ENCODE data around the gene EXOC5. TPM values are rescaled to one million over a fixed set of nuclear protein-coding genes. Genes with fewer than 3 reads are reported as not detected.
"Not testable (repeated sequence)": the region's sequence is repeated elsewhere in the genome, so short reads cannot be mapped to it uniquely, and the experiment has no call there.

EXOC5 gene
- total RNA-seq, 4 donors from 2014 or later = 21.8 to 29.8 (median 28.8) TPM

- Histone ChIP-seq H3K36me3 (no peaks in the 10 kb centered on the region), H3K4me3 (no peak overlapping the region), H3K4me1 (peaks cover 11% of the 10 kb centered on the region), H3K27ac (no peak overlapping the region), H3K27me3 (no peaks in the 10 kb centered on the region), H3K9me3 (no peaks in the 10 kb centered on the region)
- WGBS = 85% methylated on average over 1 of the region's 1 CpG
- no peak for TF ChIP-seq EP300 (IDR thresholded peaks at IDR 0.05)
- no peak for TF ChIP-seq POLR2AphosphoS5 (IDR thresholded peaks at IDR 0.05)
- TF ChIP-seq POLR2A (IDR thresholded peaks at IDR 0.05) = no peak
- TF ChIP-seq CTCF (IDR thresholded peaks at IDR 0.05) = no peak
- no peak for DNase-seq (ENCODE audit: low spot score in 2 of 2)
Observed at GRCh38 chr14:57259672-57260071, 9.0 kb downstream of the EXOC5 start.

- WGBS = 87% methylated on average over 2 of the region's 2 CpGs
- H3K27me3 ChIP-seq; H3K9me3 ChIP-seq; DNase-seq (ENCODE audit: low spot score in 2 of 2); H3K4me3 ChIP-seq; H3K36me3 ChIP-seq; H3K27ac ChIP-seq: not testable (repeated sequence)
- H3K4me1 ChIP-seq = peaks cover 11% of the 10 kb centered on the region
Observed at GRCh38 chr14:57258221-57258620, 10.5 kb downstream of the EXOC5 start.

- no peak for DNase-seq (ENCODE audit: low spot score in 2 of 2)
- peaks cover 8% of the 10 kb centered on the region for H3K4me1 ChIP-seq
- H3K36me3 ChIP-seq = no peaks in the 10 kb centered on the region
- no peaks in the 10 kb centered on the region for H3K27me3 ChIP-seq
- TF ChIP-seq CTCF (IDR thresholded peaks at IDR 0.05) (no peak), EP300 (IDR thresholded peaks at IDR 0.05) (no peak), POLR2AphosphoS5 (IDR thresholded peaks at IDR 0.05) (no peak), POLR2A (IDR thresholded peaks at IDR 0.05) (no peak)
- H3K27ac ChIP-seq = no peak overlapping the region
- H3K9me3 ChIP-seq = no peaks in the 10 kb centered on the region
- no peak overlapping the region for H3K4me3 ChIP-seq
Observed at GRCh38 chr14:57254884-57255283, 13.8 kb downstream of the EXOC5 start.

- 62% methylated on average over 2 of the region's 2 CpGs for WGBS
- H3K9me3 ChIP-seq = no peaks in the 10 kb centered on the region
- H3K27ac ChIP-seq = no peak overlapping the region
Observed at GRCh38 chr14:57246933-57247657, 21.6 kb downstream of the EXOC5 start.

GRCh38 chr14:57245941-57246340, 22.8 kb downstream of the EXOC5 start:
- no peaks in the 10 kb centered on the region for H3K9me3 ChIP-seq
- WGBS = 94% methylated on average over 2 of the region's 2 CpGs
- H3K4me1 ChIP-seq = no peaks in the 10 kb centered on the region
- TF ChIP-seq POLR2AphosphoS5 (IDR thresholded peaks at IDR 0.05) (no peak), CTCF (IDR thresholded peaks at IDR 0.05) (no peak), EP300 (IDR thresholded peaks at IDR 0.05) (no peak), POLR2A (IDR thresholded peaks at IDR 0.05) (no peak)
- H3K27me3 ChIP-seq = no peaks in the 10 kb centered on the region
- H3K36me3 ChIP-seq = peaks cover 13% of the 10 kb centered on the region
- no peak overlapping the region for H3K27ac ChIP-seq
- DNase-seq (ENCODE audit: low spot score in 2 of 2) = no peak
- no peak overlapping the region for H3K4me3 ChIP-seq

More at GRCh38 chr14:57246933-57247657, 21.6 kb downstream of the EXOC5 start:
- Histone ChIP-seq H3K4me3 (no peak overlapping the region), H3K4me1 (peaks cover 3% of the 10 kb centered on the region), H3K27me3 (no peaks in the 10 kb centered on the region), H3K36me3 (peaks cover 12% of the 10 kb centered on the region)
- TF ChIP-seq POLR2A (IDR thresholded peaks at IDR 0.05) (no peak), EP300 (IDR thresholded peaks at IDR 0.05) (no peak), CTCF (IDR thresholded peaks at IDR 0.05) (no peak), POLR2AphosphoS5 (IDR thresholded peaks at IDR 0.05) (no peak)
- no peak for DNase-seq (ENCODE audit: low spot score in 2 of 2)

GRCh38 chr14:57244106-57244505, 24.6 kb downstream of the EXOC5 start:
- Histone ChIP-seq H3K4me1 (no peaks in the 10 kb centered on the region), H3K4me3 (no peak overlapping the region), H3K36me3 (peaks cover 20% of the 10 kb centered on the region), H3K9me3 (no peaks in the 10 kb centered on the region), H3K27ac (no peak overlapping the region), H3K27me3 (no peaks in the 10 kb centered on the region)
- DNase-seq (ENCODE audit: low spot score in 2 of 2) = no peak
- WGBS = 48% methylated on average over 2 of the region's 2 CpGs
- TF ChIP-seq POLR2AphosphoS5 (IDR thresholded peaks at IDR 0.05) (no peak), EP300 (IDR thresholded peaks at IDR 0.05) (no peak), CTCF (IDR thresholded peaks at IDR 0.05) (no peak), POLR2A (IDR thresholded peaks at IDR 0.05) (no peak)

All from suprapubic skin (tissue), 4 donors.